NCI-H146 treated with DMSO at 0.1 percent for 48 hours (cell line): ENCODE results near the gene CAMK4.

Experiments used
- DNase-seq: peaks from one replicate; lab custom pipeline; 2025; ENCODE audit not compliant: unreplicated experiment; lab: John Stamatoyannopoulos, UW

CAMK4 gene

GRCh38 chr5:111530298-111530740 lies 306.1 kb downstream of the CAMK4 start:
- no peak for DNase-seq

- DNase-seq, result no peak
Observed at GRCh38 chr5:111532886-111533582, 308.9 kb downstream of the CAMK4 start.

DNA sequence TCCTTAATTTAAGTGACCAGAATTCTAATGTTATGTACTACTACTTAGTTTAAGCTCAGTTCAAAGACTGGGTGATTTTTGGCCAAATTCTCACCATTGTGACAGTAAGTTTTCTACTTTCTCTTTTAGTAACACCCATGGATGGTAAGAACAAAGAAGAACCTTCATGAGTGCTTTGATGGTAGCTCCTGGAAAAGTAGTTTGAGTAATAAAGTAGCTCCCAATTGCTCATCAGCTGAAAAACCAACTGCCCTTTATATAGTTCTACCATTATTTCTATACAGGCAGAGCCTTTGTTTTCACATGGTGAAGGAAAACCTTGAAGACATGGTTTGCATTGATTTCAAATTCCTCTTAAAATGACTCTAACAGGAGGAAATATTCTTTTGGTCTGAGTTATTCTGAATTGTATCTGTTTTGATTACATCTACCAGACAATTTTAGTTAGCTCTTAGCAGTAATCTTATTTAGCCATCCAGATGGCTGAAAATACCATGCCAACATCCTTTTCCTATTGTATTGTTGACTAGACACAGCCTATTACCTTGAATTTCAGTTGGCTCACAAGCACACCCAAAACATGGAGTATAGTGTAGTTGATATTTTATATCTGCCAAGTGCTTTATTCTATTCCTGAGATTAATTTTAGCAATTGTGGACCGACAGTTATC lies 311.8 kb downstream of the CAMK4 start:
- no peak for DNase-seq

DNA sequence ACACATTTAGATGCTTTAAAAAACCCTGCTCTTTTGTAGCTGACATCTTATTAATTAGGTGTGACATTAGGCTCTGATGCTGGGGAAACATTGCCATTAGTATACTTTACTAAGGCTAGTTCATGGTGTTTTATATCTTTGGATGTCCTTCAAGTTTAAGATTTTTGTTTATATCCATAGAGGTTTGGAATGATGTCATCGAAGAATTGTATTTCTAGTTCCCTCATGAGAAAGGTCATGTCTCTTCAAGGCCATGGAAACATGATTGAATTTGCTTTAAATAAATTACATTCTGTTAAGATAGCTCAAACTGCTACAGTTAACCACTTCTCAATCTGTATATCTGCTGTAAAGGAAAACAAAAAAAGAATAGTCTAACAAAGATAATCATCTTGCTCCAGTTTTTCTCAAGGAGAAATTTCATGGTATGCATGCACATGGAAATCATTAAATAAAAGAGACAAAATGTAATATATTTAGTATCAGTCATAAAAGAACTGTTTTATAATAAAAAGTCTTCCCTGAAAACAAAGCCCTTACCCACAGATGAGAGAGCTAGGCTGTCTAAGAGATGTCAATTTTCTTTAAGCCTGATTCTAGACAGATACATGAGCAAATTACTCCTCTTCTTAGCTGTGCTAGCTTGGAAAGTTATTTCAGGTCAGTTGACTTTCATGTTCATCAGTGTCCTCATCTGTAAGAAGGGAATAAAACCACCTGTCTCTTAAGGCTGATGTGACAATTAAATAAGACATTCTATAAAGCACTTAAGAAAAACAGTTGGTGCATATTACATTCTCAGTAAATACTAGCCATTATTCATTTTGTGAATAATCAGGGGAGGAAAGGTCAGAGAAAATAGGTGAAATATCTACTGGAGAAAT lies 313.2 kb downstream of the CAMK4 start:
- no peak for DNase-seq
